Transverse colon (tissue), 3 donors: Measurements from ENCODE around the gene ZBTB46.

Experiments
- POLR2A ChIP-seq: fragments of 450-650 bp; IDR thresholded peaks from one replicate; pipeline ENCODE4 v1.6.1; 2016; ENCODE audit warnings: antibody characterized with exemption, mild to moderate bottlenecking, moderate library complexity
- TF ChIP-seq, protein P1 (sequence below), 5 experiments: fragments of 200-600 bp in 3 of 5; fragments of 450-650 bp in 2 of 5; sonication (generic) in 3 of 5; IDR thresholded peaks; 1 replicate in 2 of 5; 2 replicates in 3 of 5; pipeline ENCODE4 v1.5.1; 2016 to 2017; ENCODE audit warnings: antibody characterized with exemption in 5 of 5, inconsistent platforms in 3 of 5, mild to moderate bottlenecking in 2 of 5, moderate library complexity in 1 of 5

DNA sequence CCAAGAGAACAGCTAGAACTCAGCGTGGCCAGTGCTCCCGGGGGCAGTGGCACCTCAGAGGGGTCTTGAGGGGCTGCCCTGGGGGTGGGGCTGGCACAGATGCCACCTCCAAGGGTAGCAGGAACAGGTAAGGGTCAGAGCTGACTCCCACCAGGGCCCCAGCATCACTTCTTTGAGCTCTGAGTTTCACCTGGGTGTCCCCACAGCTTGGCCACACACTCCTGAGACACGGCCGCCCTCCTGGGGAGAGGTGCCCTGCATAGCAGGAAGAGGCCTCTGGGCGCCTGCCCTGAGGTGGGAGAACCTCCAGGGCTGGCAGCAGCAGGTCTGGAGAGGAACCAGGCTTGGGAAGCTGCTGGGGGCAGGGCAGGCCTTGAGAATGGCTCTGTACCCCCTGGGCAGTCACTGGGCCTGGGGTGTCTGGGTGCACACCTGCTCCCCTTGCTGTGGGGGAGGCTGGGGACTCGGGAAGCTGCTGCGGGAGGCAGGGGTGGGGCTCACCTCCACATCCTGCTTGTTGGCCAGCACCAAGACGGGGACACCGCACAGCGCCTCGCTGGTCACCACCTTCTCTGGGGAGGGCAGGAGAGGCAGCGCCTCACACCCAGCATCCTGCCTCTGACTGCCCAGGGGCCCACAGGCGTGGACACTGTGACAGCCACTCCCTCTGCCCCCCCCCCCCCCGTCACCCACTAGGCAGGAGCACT, 129.6 kb downstream of the ZBTB46 start:
- TF ChIP-seq POLR2A: no peak
- TF ChIP-seq, protein P1, sequence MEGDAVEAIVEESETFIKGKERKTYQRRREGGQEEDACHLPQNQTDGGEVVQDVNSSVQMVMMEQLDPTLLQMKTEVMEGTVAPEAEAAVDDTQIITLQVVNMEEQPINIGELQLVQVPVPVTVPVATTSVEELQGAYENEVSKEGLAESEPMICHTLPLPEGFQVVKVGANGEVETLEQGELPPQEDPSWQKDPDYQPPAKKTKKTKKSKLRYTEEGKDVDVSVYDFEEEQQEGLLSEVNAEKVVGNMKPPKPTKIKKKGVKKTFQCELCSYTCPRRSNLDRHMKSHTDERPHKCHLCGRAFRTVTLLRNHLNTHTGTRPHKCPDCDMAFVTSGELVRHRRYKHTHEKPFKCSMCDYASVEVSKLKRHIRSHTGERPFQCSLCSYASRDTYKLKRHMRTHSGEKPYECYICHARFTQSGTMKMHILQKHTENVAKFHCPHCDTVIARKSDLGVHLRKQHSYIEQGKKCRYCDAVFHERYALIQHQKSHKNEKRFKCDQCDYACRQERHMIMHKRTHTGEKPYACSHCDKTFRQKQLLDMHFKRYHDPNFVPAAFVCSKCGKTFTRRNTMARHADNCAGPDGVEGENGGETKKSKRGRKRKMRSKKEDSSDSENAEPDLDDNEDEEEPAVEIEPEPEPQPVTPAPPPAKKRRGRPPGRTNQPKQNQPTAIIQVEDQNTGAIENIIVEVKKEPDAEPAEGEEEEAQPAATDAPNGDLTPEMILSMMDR (IDR thresholded peaks at IDR 0.05): no peak
